ENCODE data around the gene UST. TPM values are rescaled to one million over a fixed set of nuclear protein-coding genes. Genes with fewer than 3 reads are reported as not detected.

Gene UST
- total and polyA plus RNA-seq, 2 of the 8 experiments (the other 6 are each of a cell fraction or from before 2014, with no cell fraction given), result 13.5 to 34.5 TPM

- TF ChIP-seq HDAC2 (IDR thresholded peaks at IDR 0.05; ENCODE audit: borderline replicate concordance in 1 of 2, low read depth in 2 of 2, low read length in 2 of 2), result peak in 1 of 2 experiments; percentile 70; a peak in 1 of 4 replicates
Observed at GRCh38 chr6:148814869-148815268, 68.0 kb downstream of the UST start (continued).

All from H1 (cell line).